Naive thymus-derived CD4-positive, alpha-beta T cell (primary cell): ENCODE measurements around the gene OR2J2. TPM values are rescaled to one million over a fixed set of nuclear protein-coding genes. Genes with fewer than 3 reads are reported as not detected.
"Not testable (repeated sequence)": the region's sequence is repeated elsewhere in the genome, so short reads cannot be mapped to it uniquely, and the experiment has no call there.

Source experiments
- ATAC-seq: fragments of 150-1000 bp; cut with Tn5 transposase; 2 replicates; pipeline ENCODE4 v1.10.0; 2021; ENCODE audit warnings: mild to moderate bottlenecking, moderate library complexity
- CTCF ChIA-PET: fragments of 350-600 bp; sonication (Branson Sonifier 250); formaldehyde crosslinking; loops from one replicate; lab custom pipeline; 2021; ENCODE audit warnings: antibody characterized with exemption; lab: Charles Lee
- POLR2A ChIA-PET: fragments of 350-600 bp; sonication (Branson Sonifier 250); formaldehyde crosslinking; loops from one replicate; lab custom pipeline; 2021; ENCODE audit warnings: antibody characterized with exemption, inconsistent platforms; lab: Charles Lee
- DNase-seq, 9 donors: peaks; one replicate each; pipeline versions ENCODE4 v3.0.0 to v3.0.0-alpha.2; 2020 to 2022; ENCODE audit warnings: mixed read lengths in 1 of 9
- H3K27ac ChIP-seq: one replicate; pipeline ENCODE4 v1.7.0; 2013; ENCODE audit warnings: mild to moderate bottlenecking, low read depth, low read length, moderate library complexity
- H3K27me3 ChIP-seq, 2 donors: one replicate each; pipeline ENCODE4 v1.7.0; 2013; ENCODE audit warnings: low read length in 2 of 2, mild to moderate bottlenecking in 2 of 2, moderate library complexity in 2 of 2; ENCODE audit not compliant: control insufficient read depth in 2 of 2, insufficient read depth in 2 of 2
- H3K36me3 ChIP-seq, 3 experiments: 1 replicate in 2 of 3; 2 replicates in 1 of 3; pipeline ENCODE4 v1.7.0; 2013; ENCODE audit warnings: low read length in 3 of 3, mild to moderate bottlenecking in 3 of 3, moderate library complexity in 1 of 3; ENCODE audit not compliant: insufficient read depth in 3 of 3, control insufficient read depth in 2 of 3
- H3K4me1 ChIP-seq, 2 donors: one replicate each; pipeline ENCODE4 v1.7.0; 2013; ENCODE audit warnings: low read length in 2 of 2, mild to moderate bottlenecking in 2 of 2, moderate library complexity in 1 of 2; ENCODE audit not compliant: control insufficient read depth in 2 of 2, insufficient read depth in 2 of 2
- H3K4me3 ChIP-seq: 2 replicates; pipeline ENCODE4 v1.7.0; 2013; ENCODE audit warnings: mild to moderate bottlenecking, low read length
- H3K9me3 ChIP-seq, 3 experiments: 1 replicate in 2 of 3; 2 replicates in 1 of 3; pipeline ENCODE4 v1.7.0; 2013; ENCODE audit warnings: low read length in 3 of 3; ENCODE audit not compliant: control insufficient read depth in 2 of 3
- H3K27ac Mint-ChIP-seq, 9 donors: one replicate each; pipeline ENCODE4 v1.8.0; 2020 to 2022; ENCODE audit warnings: mixed read lengths in 9 of 9, mild to moderate bottlenecking in 8 of 9, moderate library complexity in 5 of 9, inconsistent platforms in 2 of 9
- H3K27me3 Mint-ChIP-seq, 5 donors: one replicate each; pipeline ENCODE4 v1.8.0; 2021 to 2022; ENCODE audit warnings: mixed read lengths in 5 of 5, mild to moderate bottlenecking in 1 of 5
- H3K36me3 Mint-ChIP-seq, 5 donors: one replicate each; pipeline ENCODE4 v1.8.0; 2020 to 2022; ENCODE audit warnings: mixed read lengths in 5 of 5, mild to moderate bottlenecking in 3 of 5, inconsistent platforms in 1 of 5
- H3K4me1 Mint-ChIP-seq, 7 donors: one replicate each; pipeline ENCODE4 v1.8.0; 2020 to 2022; ENCODE audit warnings: mixed read lengths in 7 of 7, mild to moderate bottlenecking in 3 of 7, inconsistent platforms in 1 of 7
- H3K4me3 Mint-ChIP-seq, 10 donors: one replicate each; pipeline ENCODE4 v1.8.0; 2020 to 2022; ENCODE audit warnings: mild to moderate bottlenecking in 10 of 10, mixed read lengths in 10 of 10, moderate library complexity in 6 of 10, inconsistent platforms in 2 of 10
- H3K9me3 Mint-ChIP-seq, 11 donors: one replicate each; pipeline ENCODE4 v1.8.0; 2020 to 2022; ENCODE audit warnings: mixed read lengths in 11 of 11, mild to moderate bottlenecking in 4 of 11, inconsistent platforms in 1 of 11, moderate library complexity in 1 of 11
- intact Hi-C, 2 donors: fragments of 100-400 bp; cut with micrococcal nuclease; formaldehyde crosslinking; loops; one replicate each; pipeline ENCODE4 v1.15.1; 2023
- polyA plus RNA-seq, 2 donors: library from polyadenylated mRNA; unstranded; fragments of 300-500 nt; fragmentation: Illumina TruSeq; gene quantifications; one replicate each; pipeline ENCODE4 v1.2.3, GENCODE V29; 2021
- total RNA-seq, 6 experiments: library from RNA in 5 of 6; stranded (reverse) in 5 of 6; gene quantifications; 1 replicate in 5 of 6; 2 replicates in 1 of 6; pipeline ENCODE4 v1.2.3 and lab custom pipeline; 2021 to 2026

The OR2J2 gene
- total and polyA plus RNA-seq, 7 experiments from 2014 or later = not detected

- intact Hi-C loops = no loop called here
Measured at GRCh38 chr6:29146179-29146578, 24.5 kb upstream of the OR2J2 start.

GRCh38 chr6:29147074-29147473, 23.6 kb upstream of the OR2J2 start:
- Mint-ChIP-seq H3K4me1 (no peaks in the 10 kb centered on the region), H3K27me3 (peaks cover 5 to 66% (median 40%) of the 10 kb centered on the region in 5 donors), H3K36me3 (peaks cover 0 to 5% (median 0%) of the 10 kb centered on the region in 5 donors), H3K4me3 (no peak overlapping the region), H3K27ac (no peak overlapping the region), H3K9me3 (peaks cover 2 to 37% (median 11%) of the 10 kb centered on the region in 11 donors)
- H3K9me3 ChIP-seq = peaks cover 0 to 4% (median 0%) of the 10 kb centered on the region in 3 experiments
- CTCF ChIA-PET = no interaction called here
- DNase-seq (no peak), ATAC-seq (no peak)
- intact Hi-C loops = no loop called here
- POLR2A ChIA-PET = no interaction called here
- H3K27me3 ChIP-seq = no peaks in the 10 kb centered on the region
- H3K4me1 ChIP-seq = no peaks in the 10 kb centered on the region
- H3K27ac ChIP-seq = no peak overlapping the region
- no peak overlapping the region for H3K4me3 ChIP-seq
- H3K36me3 ChIP-seq = no peaks in the 10 kb centered on the region

More at GRCh38 chr6:29146179-29146578, 24.5 kb upstream of the OR2J2 start:
- no peak overlapping the region for H3K4me3 Mint-ChIP-seq
- H3K27ac ChIP-seq = no peak overlapping the region
- no peak overlapping the region for H3K27ac Mint-ChIP-seq
- H3K4me1 Mint-ChIP-seq = no peaks in the 10 kb centered on the region
- no peaks in the 10 kb centered on the region for H3K4me1 ChIP-seq
- peaks cover 4 to 58% (median 37%) of the 10 kb centered on the region in 5 donors for H3K27me3 Mint-ChIP-seq
- peaks cover 0 to 5% (median 0%) of the 10 kb centered on the region in 5 donors for H3K36me3 Mint-ChIP-seq
- DNase-seq = no peak
- ChIA-PET POLR2A (no interaction called here), CTCF (no interaction called here)
- no peak for ATAC-seq
- peaks cover 0 to 4% (median 0%) of the 10 kb centered on the region in 3 experiments for H3K9me3 ChIP-seq
- H3K36me3 ChIP-seq = no peaks in the 10 kb centered on the region
- H3K9me3 Mint-ChIP-seq = peaks cover 2 to 38% (median 11%) of the 10 kb centered on the region in 11 donors
- no peak overlapping the region for H3K4me3 ChIP-seq
- no peaks in the 10 kb centered on the region for H3K27me3 ChIP-seq

DNA sequence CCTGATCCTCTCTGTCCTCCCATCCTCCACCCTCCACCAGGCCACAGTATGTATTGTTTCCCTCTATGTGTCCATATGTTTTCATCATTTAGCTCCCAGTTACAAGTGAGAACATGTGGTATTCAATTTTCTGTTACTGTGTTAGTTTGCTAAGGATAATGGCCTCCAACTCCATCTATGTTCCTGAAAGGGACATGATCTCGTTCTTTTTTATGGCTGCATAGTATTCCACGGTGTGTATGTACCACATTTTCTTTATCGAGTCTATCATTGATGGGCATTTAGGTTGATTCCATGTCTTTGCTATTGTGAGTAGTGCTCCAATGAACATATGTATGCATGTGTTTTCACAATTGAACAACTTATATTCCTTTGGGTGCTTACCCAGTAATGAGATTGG, 21.3 kb upstream of the OR2J2 start:
- H3K36me3 ChIP-seq, DNase-seq, POLR2A ChIA-PET, CTCF ChIA-PET, H3K27ac ChIP-seq, H3K4me3 Mint-ChIP-seq, H3K4me3 ChIP-seq, H3K27me3 ChIP-seq, H3K27ac Mint-ChIP-seq, H3K36me3 Mint-ChIP-seq, intact Hi-C loops, H3K4me1 Mint-ChIP-seq, ATAC-seq, H3K9me3 ChIP-seq, H3K4me1 ChIP-seq: not testable (repeated sequence)
- Mint-ChIP-seq H3K9me3 (peaks cover 2 to 36% (median 12%) of the 10 kb centered on the region in 11 donors), H3K27me3 (peaks cover 5 to 83% (median 46%) of the 10 kb centered on the region in 5 donors)

DNA sequence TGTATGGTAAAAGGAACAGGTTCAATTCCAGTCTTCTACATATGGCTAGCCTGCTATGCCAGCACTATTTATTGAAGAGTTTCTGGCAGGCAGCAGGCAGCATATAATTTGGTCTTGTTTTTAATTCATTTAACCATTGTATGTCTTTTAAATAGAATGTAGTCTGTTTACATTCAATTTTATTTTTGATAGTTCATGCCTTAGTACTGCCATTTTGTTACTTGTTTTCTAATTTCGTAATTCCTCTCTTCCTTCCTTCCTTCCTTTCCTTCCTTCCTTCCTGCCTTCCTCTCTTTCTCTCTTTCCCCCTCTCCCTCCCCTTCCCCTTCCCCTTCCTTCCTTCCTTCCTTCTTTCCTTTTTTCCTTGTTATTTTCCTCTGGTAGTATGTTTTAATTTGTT, 17.6 kb upstream of the OR2J2 start:
- Histone ChIP-seq H3K4me1 (no peaks in the 10 kb centered on the region), H3K36me3 (no peaks in the 10 kb centered on the region), H3K27ac (no peak overlapping the region), H3K9me3 (no peaks in the 10 kb centered on the region), H3K27me3 (no peaks in the 10 kb centered on the region), H3K4me3 (no peak overlapping the region)
- ATAC-seq (no peak), DNase-seq (no peak)
- Mint-ChIP-seq H3K4me1 (no peaks in the 10 kb centered on the region), H3K36me3 (peaks cover 0 to 5% (median 0%) of the 10 kb centered on the region in 5 donors), H3K27me3 (peaks cover 5 to 77% (median 57%) of the 10 kb centered on the region in 5 donors), H3K27ac (no peak overlapping the region), H3K4me3 (no peak overlapping the region), H3K9me3 (peaks cover 2 to 29% (median 11%) of the 10 kb centered on the region in 11 donors)
- CTCF ChIA-PET = no interaction called here
- intact Hi-C loops = no loop called here
- POLR2A ChIA-PET = no interaction called here

- H3K36me3 ChIP-seq, H3K4me3 Mint-ChIP-seq, H3K4me3 ChIP-seq, DNase-seq, H3K4me1 Mint-ChIP-seq, CTCF ChIA-PET, intact Hi-C loops, H3K27ac ChIP-seq, H3K27me3 ChIP-seq, H3K27ac Mint-ChIP-seq, ATAC-seq, POLR2A ChIA-PET, H3K9me3 ChIP-seq, H3K4me1 ChIP-seq, H3K36me3 Mint-ChIP-seq: not testable (repeated sequence)
- Mint-ChIP-seq H3K9me3 (peaks cover 0 to 13% (median 4%) of the 10 kb centered on the region in 11 donors), H3K27me3 (peaks cover 2 to 66% (median 51%) of the 10 kb centered on the region in 5 donors)
Measured at GRCh38 chr6:29155182-29155581, 15.5 kb upstream of the OR2J2 start.

- DNase-seq, H3K9me3 ChIP-seq: not testable (repeated sequence)
- H3K27me3 Mint-ChIP-seq = peaks cover 0 to 76% (median 49%) of the 10 kb centered on the region in 5 donors
Measured at GRCh38 chr6:29159922-29160321, 10.8 kb upstream of the OR2J2 start.

GRCh38 chr6:29165571-29165970, 5.1 kb upstream of the OR2J2 start:
- DNase-seq, H3K9me3 ChIP-seq, H3K27ac ChIP-seq, ATAC-seq, H3K4me1 ChIP-seq, POLR2A ChIA-PET, H3K4me1 Mint-ChIP-seq, H3K36me3 Mint-ChIP-seq, intact Hi-C loops, H3K27ac Mint-ChIP-seq, H3K27me3 ChIP-seq, CTCF ChIA-PET, H3K4me3 Mint-ChIP-seq, H3K9me3 Mint-ChIP-seq, H3K4me3 ChIP-seq, H3K36me3 ChIP-seq: not testable (repeated sequence)
- H3K27me3 Mint-ChIP-seq = peaks cover 2 to 73% (median 47%) of the 10 kb centered on the region in 5 donors

More at GRCh38 chr6:29159922-29160321, 10.8 kb upstream of the OR2J2 start:
- H3K27ac ChIP-seq, H3K4me3 Mint-ChIP-seq, H3K27ac Mint-ChIP-seq, intact Hi-C loops, H3K4me1 Mint-ChIP-seq, ATAC-seq, H3K4me3 ChIP-seq, H3K36me3 ChIP-seq, H3K9me3 Mint-ChIP-seq, CTCF ChIA-PET, H3K36me3 Mint-ChIP-seq, H3K27me3 ChIP-seq, H3K4me1 ChIP-seq, POLR2A ChIA-PET: not testable (repeated sequence)
